SU-DHL-6 (cell line): Measurements from ENCODE around the gene COL11A1.
"Not testable (repeated sequence)": the region's sequence is repeated elsewhere in the genome, so short reads cannot be mapped to it uniquely, and the experiment has no call there.

Source experiments
- H2AFZ ChIP-seq: fragments of 200-600 bp; sonication (generic); 2 replicates; pipeline ENCODE4 v1.6.1; 2014; ENCODE audit warnings: low read depth, mild to moderate bottlenecking, moderate library complexity, mixed read lengths, antibody characterized with exemption, low read length; ENCODE audit not compliant: severe bottlenecking
- H3F3A ChIP-seq: fragments of 200-600 bp; shearing (Covaris generic); 2 replicates; pipeline ENCODE4 v1.6.0; 2016; ENCODE audit warnings: antibody characterized with exemption, mild to moderate bottlenecking; ENCODE audit not compliant: insufficient read depth
- H3K27ac ChIP-seq: fragments of 200-600 bp; sonication (generic); 2 replicates; pipeline ENCODE4 v1.5.1; 2016; ENCODE audit warnings: low read depth, mild to moderate bottlenecking, low read length, moderate library complexity, mixed read lengths
- H3K27me3 ChIP-seq: fragments of 200-600 bp; sonication (generic), shearing (Covaris generic); 2 replicates; pipeline ENCODE4 v1.6.0; 2014; ENCODE audit warnings: mild to moderate bottlenecking, low read length
- H3K36me3 ChIP-seq: fragments of 200-600 bp; sonication (generic); 2 replicates; pipeline ENCODE4 v1.6.1; 2014; ENCODE audit warnings: mild to moderate bottlenecking, low read length, mixed read lengths
- H3K4me2 ChIP-seq: fragments of 300-600, 200-600 bp; shearing (Covaris generic), sonication (generic); 2 replicates; pipeline ENCODE4 v1.6.0; 2014; ENCODE audit warnings: low read length, low read depth, mild to moderate bottlenecking; ENCODE audit not compliant: poor library complexity, severe bottlenecking
- H3K4me3 ChIP-seq: fragments of 200-600 bp; sonication (generic); 2 replicates; pipeline ENCODE4 v1.5.1; 2014; ENCODE audit warnings: antibody characterized with exemption, low read length, mild to moderate bottlenecking, mixed read lengths; ENCODE audit not compliant: insufficient read depth, poor library complexity, severe bottlenecking
- H3K79me2 ChIP-seq: fragments of 200-600 bp; sonication (generic); 2 replicates; pipeline ENCODE4 v1.6.1; 2014; ENCODE audit warnings: mild to moderate bottlenecking, low read length, moderate library complexity; ENCODE audit not compliant: insufficient read depth
- H3K9ac ChIP-seq: fragments of 200-600 bp; sonication (generic); 2 replicates; pipeline ENCODE4 v1.7.0; 2014; ENCODE audit warnings: mild to moderate bottlenecking, low read length
- H3K9me2 ChIP-seq: fragments of 200-600 bp; sonication (generic); replicated peaks from 2 replicates; pipeline ENCODE4 v1.6.1; 2014; ENCODE audit warnings: low read length; ENCODE audit not compliant: insufficient read depth
- H3K9me3 ChIP-seq: fragments of 200-600 bp; sonication (generic); 2 replicates; pipeline ENCODE4 v1.6.1; 2014; ENCODE audit warnings: low read length, mixed read lengths; ENCODE audit not compliant: insufficient read depth
- H4K20me1 ChIP-seq: fragments of 200-600 bp; sonication (generic); 2 replicates; pipeline ENCODE4 v1.6.1; 2014; ENCODE audit warnings: low read depth, mild to moderate bottlenecking, antibody characterized with exemption, low read length, moderate library complexity, mixed read lengths
- CTCF ChIP-seq: fragments of 200-600 bp; sonication (generic); IDR thresholded peaks from one replicate; pipeline ENCODE4 v1.5.1; 2017; ENCODE audit warnings: antibody characterized with exemption, mild to moderate bottlenecking, low read length, moderate library complexity; ENCODE audit not compliant: insufficient read depth, poor library complexity, severe bottlenecking
- EZH2phosphoT487 ChIP-seq: fragments of 200-600 bp; sonication (generic), shearing (Covaris generic); conservative IDR thresholded peaks from 2 replicates; pipeline ENCODE4 v1.6.1; 2018; ENCODE audit warnings: mild to moderate bottlenecking, antibody characterized with exemption, low read length, moderate library complexity, mixed read lengths

Gene COL11A1

GRCh38 chr1:102942324-102942723 lies 166.0 kb downstream of the COL11A1 start:
- Histone ChIP-seq H3K27ac (no peak overlapping the region), H4K20me1 (no peaks in the 10 kb centered on the region), H3K9me2 (no peaks in the 10 kb centered on the region), H3K27me3 (no peaks in the 10 kb centered on the region), H3K4me2 (no peak overlapping the region), H2AFZ (no peak overlapping the region), H3K79me2 (no peaks in the 10 kb centered on the region), H3K9me3 (no peaks in the 10 kb centered on the region), H3K4me3 (no peak overlapping the region), H3K36me3 (no peaks in the 10 kb centered on the region), H3K9ac (no peak overlapping the region), H3F3A (no peaks in the 10 kb centered on the region)
- TF ChIP-seq CTCF, result no peak
- no peak for TF ChIP-seq EZH2phosphoT487

GRCh38 chr1:102941366-102941947 lies 166.9 kb downstream of the COL11A1 start:
- H3K27me3 ChIP-seq, result no peaks in the 10 kb centered on the region
- H3K36me3 ChIP-seq, result no peaks in the 10 kb centered on the region
- H3K27ac ChIP-seq, result no peak overlapping the region
- no peaks in the 10 kb centered on the region for H3F3A ChIP-seq
- H3K4me3 ChIP-seq, result no peak overlapping the region
- no peak overlapping the region for H2AFZ ChIP-seq
- no peaks in the 10 kb centered on the region for H3K9me2 ChIP-seq
- TF ChIP-seq CTCF (no peak), EZH2phosphoT487 (no peak)
- no peaks in the 10 kb centered on the region for H4K20me1 ChIP-seq
- no peak overlapping the region for H3K9ac ChIP-seq
- H3K4me2 ChIP-seq, result no peak overlapping the region
- H3K9me3 ChIP-seq, result no peaks in the 10 kb centered on the region
- no peaks in the 10 kb centered on the region for H3K79me2 ChIP-seq

- TF ChIP-seq EZH2phosphoT487 (no peak), CTCF (no peak)
- Histone ChIP-seq H3K9me3 (no peaks in the 10 kb centered on the region), H3K9me2 (no peaks in the 10 kb centered on the region), H3F3A (no peaks in the 10 kb centered on the region), H3K27ac (no peak overlapping the region), H3K9ac (no peak overlapping the region), H3K4me3 (no peak overlapping the region), H3K27me3 (no peaks in the 10 kb centered on the region), H3K4me2 (no peak overlapping the region), H3K79me2 (no peaks in the 10 kb centered on the region), H4K20me1 (no peaks in the 10 kb centered on the region), H2AFZ (no peak overlapping the region), H3K36me3 (no peaks in the 10 kb centered on the region)
Measured at GRCh38 chr1:102937401-102937800, 170.9 kb downstream of the COL11A1 start.

GRCh38 chr1:102933362-102933761 lies 175.0 kb downstream of the COL11A1 start:
- not testable (repeated sequence) for H3F3A ChIP-seq, H3K9me2 ChIP-seq, H3K27ac ChIP-seq, H3K9me3 ChIP-seq, H2AFZ ChIP-seq, H3K4me3 ChIP-seq, H3K27me3 ChIP-seq, H3K9ac ChIP-seq, H3K79me2 ChIP-seq, H4K20me1 ChIP-seq, H3K4me2 ChIP-seq, H3K36me3 ChIP-seq
